ENCODE results near the gene PLA2G2E. TPM values are rescaled to one million over a fixed set of nuclear protein-coding genes. Genes with fewer than 3 reads are reported as not detected.
A peak's percentile ranks its signal among the peaks of the same experiment; 100 is the strongest.

PLA2G2E gene
- total RNA-seq, 4 donors from 2014 or later: not detected

GRCh38 chr1:19920132-19920710, 3.2 kb downstream of the PLA2G2E start:
- 89 to 92% methylated on average over 19 of the region's 19 CpGs for WGBS, 2 donors
- DNase-seq (ENCODE audit: low spot score in 2 of 2): no peak
- intact Hi-C loops (cut with DNase I; ENCODE audit: low total_unique reads): no loop called here
- TF ChIP-seq, protein P1, sequence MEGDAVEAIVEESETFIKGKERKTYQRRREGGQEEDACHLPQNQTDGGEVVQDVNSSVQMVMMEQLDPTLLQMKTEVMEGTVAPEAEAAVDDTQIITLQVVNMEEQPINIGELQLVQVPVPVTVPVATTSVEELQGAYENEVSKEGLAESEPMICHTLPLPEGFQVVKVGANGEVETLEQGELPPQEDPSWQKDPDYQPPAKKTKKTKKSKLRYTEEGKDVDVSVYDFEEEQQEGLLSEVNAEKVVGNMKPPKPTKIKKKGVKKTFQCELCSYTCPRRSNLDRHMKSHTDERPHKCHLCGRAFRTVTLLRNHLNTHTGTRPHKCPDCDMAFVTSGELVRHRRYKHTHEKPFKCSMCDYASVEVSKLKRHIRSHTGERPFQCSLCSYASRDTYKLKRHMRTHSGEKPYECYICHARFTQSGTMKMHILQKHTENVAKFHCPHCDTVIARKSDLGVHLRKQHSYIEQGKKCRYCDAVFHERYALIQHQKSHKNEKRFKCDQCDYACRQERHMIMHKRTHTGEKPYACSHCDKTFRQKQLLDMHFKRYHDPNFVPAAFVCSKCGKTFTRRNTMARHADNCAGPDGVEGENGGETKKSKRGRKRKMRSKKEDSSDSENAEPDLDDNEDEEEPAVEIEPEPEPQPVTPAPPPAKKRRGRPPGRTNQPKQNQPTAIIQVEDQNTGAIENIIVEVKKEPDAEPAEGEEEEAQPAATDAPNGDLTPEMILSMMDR (IDR thresholded peaks at IDR 0.05): no peak
- H3K4me3 ChIP-seq (ENCODE audit: low read depth, poor library complexity, severe bottlenecking): no peak overlapping the region

DNA sequence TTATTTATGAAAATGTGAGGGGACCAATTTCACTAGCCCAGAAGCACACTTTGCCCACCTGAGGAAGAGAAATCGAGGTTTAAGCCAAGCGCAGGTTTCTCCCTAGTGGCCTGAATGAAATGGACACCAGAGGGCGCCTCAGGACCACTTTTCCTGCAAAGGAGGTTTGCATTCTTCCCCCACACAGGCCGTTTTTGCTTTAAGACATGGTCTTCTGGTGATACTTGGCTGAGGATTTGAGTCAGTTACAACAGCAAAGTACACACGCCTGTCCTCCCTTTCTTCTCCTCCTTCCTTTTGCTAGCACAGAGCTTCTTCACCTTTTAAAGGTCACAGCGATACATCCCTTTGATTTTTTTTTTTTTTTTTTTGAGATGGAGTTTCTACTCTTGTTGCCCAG, 5.4 kb downstream of the PLA2G2E start:
- peak; percentile 76 to 96 for DNase-seq (ENCODE audit: low spot score in 2 of 2)
- TF ChIP-seq, protein P1 (IDR thresholded peaks at IDR 0.05): peak in 1 of 3 donors; percentile 72
- TF ChIP-seq POLR2A (IDR thresholded peaks at IDR 0.05): no peak

DNA sequence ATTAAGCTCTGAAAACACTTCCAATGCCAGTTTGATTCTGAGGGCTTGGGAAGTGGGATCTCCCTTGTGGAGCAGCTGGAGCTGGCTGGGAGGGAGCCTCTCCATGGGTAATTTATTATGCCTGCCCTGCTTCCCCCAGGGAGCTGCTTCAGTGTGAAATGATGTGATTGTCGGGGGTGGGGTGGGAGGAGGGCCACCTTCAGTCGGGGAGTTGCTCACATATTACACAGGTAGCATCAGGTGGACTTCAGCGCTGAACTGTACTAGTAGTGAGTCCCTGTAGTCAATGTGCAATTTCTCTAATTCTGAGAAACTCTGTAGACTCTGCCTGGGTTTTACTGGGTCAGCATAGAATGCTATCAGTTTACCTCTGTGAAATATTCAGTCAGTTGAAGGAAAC, 12.8 kb downstream of the PLA2G2E start:
- no peak for TF ChIP-seq POLR2A (IDR thresholded peaks at IDR 0.05)
- TF ChIP-seq, protein P1 (IDR thresholded peaks at IDR 0.05): no peak
- H3K4me3 ChIP-seq (ENCODE audit: low read depth, poor library complexity, severe bottlenecking): no peak overlapping the region
- no peak for DNase-seq (ENCODE audit: low spot score in 2 of 2)
- intact Hi-C loops (cut with DNase I; ENCODE audit: low total_unique reads): loop anchor here (10.0 kb wide), 1 partner anchor 584 kb away; no protein-coding TSS in a partner anchor
- 84 to 85% methylated on average over 3 of the region's 3 CpGs for WGBS, 2 donors

More for the DNA sequence above, 5.4 kb downstream of the PLA2G2E start:
- no peak overlapping the region for H3K4me3 ChIP-seq (ENCODE audit: low read depth, poor library complexity, severe bottlenecking)
- 16 to 17% methylated on average over 6 of the region's 6 CpGs for WGBS, 2 donors
- intact Hi-C loops (cut with DNase I; ENCODE audit: low total_unique reads): loop anchor here (5.0 to 10.0 kb wide), 2 partner anchors 234 to 577 kb away; no protein-coding TSS in a partner anchor

- no peak for DNase-seq (ENCODE audit: low spot score in 2 of 2)
- intact Hi-C loops (cut with DNase I; ENCODE audit: low total_unique reads): loop anchor here (10.0 kb wide), 1 partner anchor 585 kb away; no protein-coding TSS in a partner anchor
- WGBS, 2 donors: 92 to 93% methylated on average over 3 of the region's 3 CpGs
- TF ChIP-seq, protein P1 (IDR thresholded peaks at IDR 0.05): no peak
- TF ChIP-seq POLR2A (IDR thresholded peaks at IDR 0.05): no peak
- no peak overlapping the region for H3K4me3 ChIP-seq (ENCODE audit: low read depth, poor library complexity, severe bottlenecking)
Measured at GRCh38 chr1:19909971-19910370, 13.4 kb downstream of the PLA2G2E start.

DNA sequence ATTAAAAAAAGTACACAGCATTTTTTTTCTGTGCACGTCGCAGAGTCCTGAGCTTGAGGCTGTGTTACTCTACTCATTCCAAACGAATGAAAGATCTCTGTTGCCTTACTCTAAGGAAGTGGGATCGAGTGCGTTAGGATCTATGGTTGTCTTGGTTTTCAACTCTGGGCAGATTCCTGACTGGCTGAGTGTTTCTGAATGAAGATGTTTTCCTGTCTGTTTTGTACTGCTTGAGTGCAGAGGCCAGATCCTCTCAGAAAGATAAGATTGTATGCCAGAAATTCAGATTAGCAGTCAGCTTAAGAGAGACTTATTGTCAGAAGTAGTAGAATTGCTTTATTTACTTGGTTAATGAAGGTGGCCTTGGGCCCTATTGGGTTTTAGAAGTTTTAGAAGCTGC, 14.0 kb downstream of the PLA2G2E start:
- TF ChIP-seq, protein P1 (IDR thresholded peaks at IDR 0.05): no peak
- TF ChIP-seq POLR2A (IDR thresholded peaks at IDR 0.05): no peak
- DNase-seq (ENCODE audit: low spot score in 2 of 2): no peak
- intact Hi-C loops (cut with DNase I; ENCODE audit: low total_unique reads): no loop called here
- WGBS, 2 donors: 90 to 94% methylated on average over 5 of the region's 5 CpGs
- no peak overlapping the region for H3K4me3 ChIP-seq (ENCODE audit: low read depth, poor library complexity, severe bottlenecking)

DNA sequence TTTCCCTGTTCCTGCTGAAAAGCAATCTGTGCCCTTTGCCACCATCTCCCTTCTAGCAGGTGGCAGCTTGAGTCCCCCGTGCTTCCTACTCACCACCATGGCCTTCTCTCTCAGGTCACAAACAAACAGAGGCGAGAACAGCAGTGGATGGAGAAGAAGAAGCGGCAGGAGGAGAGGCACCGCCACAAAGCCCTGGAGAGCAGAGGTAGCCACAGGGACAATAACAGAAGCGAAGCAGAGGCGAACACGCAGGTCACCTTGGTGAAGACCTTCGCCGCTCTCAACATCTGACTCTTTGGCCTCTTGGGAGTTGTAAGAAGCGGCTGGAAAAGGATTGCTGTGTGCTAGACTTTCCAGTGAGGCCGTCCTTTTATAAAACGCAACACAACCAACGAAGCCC, 16.0 kb downstream of the PLA2G2E start:
- TF ChIP-seq, protein P1 (IDR thresholded peaks at IDR 0.05): no peak
- no peak for TF ChIP-seq POLR2A (IDR thresholded peaks at IDR 0.05)
- DNase-seq (ENCODE audit: low spot score in 2 of 2): no peak
- intact Hi-C loops (cut with DNase I; ENCODE audit: low total_unique reads): no loop called here
- WGBS, 2 donors: 88 to 96% methylated on average over 13 of the region's 13 CpGs
- no peak overlapping the region for H3K4me3 ChIP-seq (ENCODE audit: low read depth, poor library complexity, severe bottlenecking)

Measured in lower leg skin (tissue), 4 donors.